ENCODE data around the gene TP53BP2. TPM values are rescaled to one million over a fixed set of nuclear protein-coding genes. Genes with fewer than 3 reads are reported as not detected.

Gene TP53BP2
- polyA plus RNA-seq, 1 donor from 2014 or later, result 25.2 TPM

- H2AFZ ChIP-seq (ENCODE audit: low read depth, low read length), result no peak overlapping the region
- H3K9ac ChIP-seq (ENCODE audit: low read length), result no peak overlapping the region
- H3K27ac ChIP-seq (ENCODE audit: low read length), result no peak overlapping the region
- peaks cover 91% of the 10 kb centered on the region for H3K79me2 ChIP-seq (replicated peaks; ENCODE audit: insufficient read depth, low read length)
- H3K9me2 ChIP-seq (ENCODE audit: insufficient read depth, low read length), result no peaks in the 10 kb centered on the region
- no peak overlapping the region for H3K4me2 ChIP-seq (ENCODE audit: low read length)
- H3K4me3 ChIP-seq (ENCODE audit: low read length), result no peak overlapping the region
- H3K27me3 ChIP-seq (ENCODE audit: insufficient read depth, low read depth, low read length), result no peaks in the 10 kb centered on the region
- H3K9me3 ChIP-seq (ENCODE audit: low read length), result no peaks in the 10 kb centered on the region
- no peaks in the 10 kb centered on the region for H3F3A ChIP-seq (ENCODE audit: insufficient read depth, low read length, poor library complexity, severe bottlenecking)
- TF ChIP-seq CTCF (IDR thresholded peaks at IDR 0.05; ENCODE audit: poor library complexity, severe bottlenecking), result no peak
- no peak for TF ChIP-seq EZH2 (IDR thresholded peaks at IDR 0.05; ENCODE audit: borderline replicate concordance, insufficient read depth, low read length, poor library complexity, severe bottlenecking)
- TF ChIP-seq MXI1 (conservative IDR thresholded peaks at IDR 0.05; ENCODE audit: poor library complexity, severe bottlenecking), result no peak
- TF ChIP-seq TAF1 (IDR thresholded peaks at IDR 0.05; ENCODE audit: low read depth), result no peak
- no peak for TF ChIP-seq RAD21 (conservative IDR thresholded peaks at IDR 0.05)
- no peak for TF ChIP-seq SMC3 (conservative IDR thresholded peaks at IDR 0.05; ENCODE audit: poor library complexity)
- no peaks in the 10 kb centered on the region for H3K36me3 ChIP-seq (ENCODE audit: insufficient read depth, low read length)
- no peaks in the 10 kb centered on the region for H4K20me1 ChIP-seq (ENCODE audit: insufficient read depth)
Observed at GRCh38 chr1:223835754-223836153, 10.0 kb downstream of the TP53BP2 start.

GRCh38 chr1:223834660-223835263, 11.0 kb downstream of the TP53BP2 start:
- H4K20me1 ChIP-seq (ENCODE audit: insufficient read depth), result no peaks in the 10 kb centered on the region
- no peak overlapping the region for H3K9ac ChIP-seq (ENCODE audit: low read length)
- no peak overlapping the region for H3K4me2 ChIP-seq (ENCODE audit: low read length)

More at GRCh38 chr1:223834660-223835263, 11.0 kb downstream of the TP53BP2 start:
- TF ChIP-seq CTCF (IDR thresholded peaks at IDR 0.05; ENCODE audit: poor library complexity, severe bottlenecking) (no peak), EP300 (conservative IDR thresholded peaks at IDR 0.05; ENCODE audit: poor library complexity, severe bottlenecking) (no peak), POLR2AphosphoS5 (IDR thresholded peaks at IDR 0.05) (no peak), RAD21 (conservative IDR thresholded peaks at IDR 0.05) (no peak), EZH2 (IDR thresholded peaks at IDR 0.05; ENCODE audit: borderline replicate concordance, insufficient read depth, low read length, poor library complexity, severe bottlenecking) (no peak), SMC3 (conservative IDR thresholded peaks at IDR 0.05; ENCODE audit: poor library complexity) (no peak)
- Histone ChIP-seq H3K27ac (ENCODE audit: low read length) (no peak overlapping the region), H3K9me3 (ENCODE audit: low read length) (no peaks in the 10 kb centered on the region), H3K79me2 (replicated peaks; ENCODE audit: insufficient read depth, low read length) (peaks cover 90% of the 10 kb centered on the region), H3K4me3 (ENCODE audit: low read length) (no peak overlapping the region), H3F3A (ENCODE audit: insufficient read depth, low read length, poor library complexity, severe bottlenecking) (no peaks in the 10 kb centered on the region), H2AFZ (ENCODE audit: low read depth, low read length) (no peak overlapping the region), H3K36me3 (ENCODE audit: insufficient read depth, low read length) (no peaks in the 10 kb centered on the region), H3K27me3 (ENCODE audit: insufficient read depth, low read depth, low read length) (no peaks in the 10 kb centered on the region), H3K9me2 (ENCODE audit: insufficient read depth, low read length) (no peaks in the 10 kb centered on the region)

Measured in neural cell (in vitro differentiated cells).